ENCODE measurements around the gene TRABD2B.
A peak's percentile ranks its signal among the peaks of the same experiment; 100 is the strongest.

The TRABD2B gene

DNA sequence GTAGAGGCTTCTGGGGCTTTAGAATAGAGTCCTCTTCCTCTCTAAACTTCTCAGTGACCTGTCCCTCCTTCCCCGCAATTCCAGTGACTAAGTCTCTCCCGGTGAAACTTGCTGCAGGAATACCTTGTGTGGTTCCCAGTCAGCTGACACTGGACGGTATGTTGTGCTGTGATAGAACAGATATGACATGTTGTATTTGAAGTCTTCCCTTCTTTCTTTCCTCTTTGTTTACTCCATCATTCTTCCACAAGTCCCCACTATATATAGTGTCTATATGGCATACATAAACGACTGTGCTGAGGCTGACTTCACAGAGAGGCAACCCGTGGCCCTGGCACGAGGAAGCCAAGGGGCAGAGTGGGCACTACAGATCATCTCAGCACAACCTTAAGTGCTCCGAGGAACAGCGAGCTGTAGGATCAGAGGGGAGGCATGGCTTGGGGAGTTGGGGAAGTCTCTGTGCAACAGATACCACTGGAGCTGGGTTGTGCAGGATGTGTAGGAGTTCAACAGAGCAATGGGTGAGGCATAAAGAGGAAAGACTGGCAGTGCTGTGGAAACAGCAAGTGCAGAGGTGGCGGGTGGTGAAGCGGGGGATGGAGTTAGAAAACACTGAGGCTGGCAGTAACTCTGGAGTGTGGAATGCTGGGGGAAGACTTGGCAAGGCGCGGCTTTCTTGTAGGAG lies 237.8 kb downstream of the TRABD2B start:
- DNase-seq (ENCODE audit: low spot score): no peak
- TF ChIP-seq, protein P1, sequence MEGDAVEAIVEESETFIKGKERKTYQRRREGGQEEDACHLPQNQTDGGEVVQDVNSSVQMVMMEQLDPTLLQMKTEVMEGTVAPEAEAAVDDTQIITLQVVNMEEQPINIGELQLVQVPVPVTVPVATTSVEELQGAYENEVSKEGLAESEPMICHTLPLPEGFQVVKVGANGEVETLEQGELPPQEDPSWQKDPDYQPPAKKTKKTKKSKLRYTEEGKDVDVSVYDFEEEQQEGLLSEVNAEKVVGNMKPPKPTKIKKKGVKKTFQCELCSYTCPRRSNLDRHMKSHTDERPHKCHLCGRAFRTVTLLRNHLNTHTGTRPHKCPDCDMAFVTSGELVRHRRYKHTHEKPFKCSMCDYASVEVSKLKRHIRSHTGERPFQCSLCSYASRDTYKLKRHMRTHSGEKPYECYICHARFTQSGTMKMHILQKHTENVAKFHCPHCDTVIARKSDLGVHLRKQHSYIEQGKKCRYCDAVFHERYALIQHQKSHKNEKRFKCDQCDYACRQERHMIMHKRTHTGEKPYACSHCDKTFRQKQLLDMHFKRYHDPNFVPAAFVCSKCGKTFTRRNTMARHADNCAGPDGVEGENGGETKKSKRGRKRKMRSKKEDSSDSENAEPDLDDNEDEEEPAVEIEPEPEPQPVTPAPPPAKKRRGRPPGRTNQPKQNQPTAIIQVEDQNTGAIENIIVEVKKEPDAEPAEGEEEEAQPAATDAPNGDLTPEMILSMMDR (IDR thresholded peaks at IDR 0.05; ENCODE audit: extremely low read depth, missing control alignments): no peak

DNA sequence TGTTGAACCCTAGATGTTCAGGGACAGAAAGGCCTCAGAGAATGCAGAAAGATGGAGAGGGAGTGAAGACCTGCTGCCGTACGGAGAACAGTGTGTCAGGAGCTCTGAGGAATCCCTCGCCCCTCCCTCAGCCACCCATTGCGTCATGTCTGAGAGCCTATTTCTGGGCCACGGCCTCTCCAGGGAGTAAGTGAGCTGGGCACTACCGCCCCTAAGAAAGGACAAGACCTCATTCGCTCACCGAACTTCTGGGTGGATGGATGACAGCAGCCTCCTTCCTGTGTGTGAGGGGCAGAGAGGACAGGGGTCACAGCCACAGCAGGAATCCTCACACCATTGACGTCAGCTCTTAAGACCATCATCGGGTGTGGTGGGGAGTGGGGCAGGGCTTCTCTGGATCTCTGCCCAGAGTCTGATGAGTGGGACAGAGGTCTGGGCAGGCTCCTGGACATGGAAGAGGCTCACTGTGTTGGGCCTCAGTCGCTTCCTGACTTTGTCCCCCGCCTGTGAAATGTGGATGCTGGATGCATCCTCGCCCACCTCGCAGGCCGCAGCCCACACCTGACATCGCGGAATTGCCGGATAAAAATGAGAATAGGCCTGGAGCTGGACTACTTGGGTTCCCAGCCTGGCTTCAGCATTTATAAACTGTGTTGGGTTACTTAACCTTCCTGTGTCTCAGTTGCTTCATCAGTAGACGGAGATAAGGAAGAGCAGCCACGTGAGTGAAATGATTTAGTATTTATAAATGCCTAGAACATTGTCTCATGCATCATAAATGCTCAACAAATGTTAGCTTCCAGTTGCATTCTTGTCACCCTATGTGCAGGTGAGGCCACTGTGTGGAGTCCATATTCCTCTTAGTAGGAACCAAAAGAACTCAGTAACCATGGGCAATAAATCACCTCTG lies 238.6 kb downstream of the TRABD2B start:
- TF ChIP-seq, protein P1 (IDR thresholded peaks at IDR 0.05; ENCODE audit: extremely low read depth, missing control alignments): no peak
- DNase-seq (ENCODE audit: low spot score): no peak

DNA sequence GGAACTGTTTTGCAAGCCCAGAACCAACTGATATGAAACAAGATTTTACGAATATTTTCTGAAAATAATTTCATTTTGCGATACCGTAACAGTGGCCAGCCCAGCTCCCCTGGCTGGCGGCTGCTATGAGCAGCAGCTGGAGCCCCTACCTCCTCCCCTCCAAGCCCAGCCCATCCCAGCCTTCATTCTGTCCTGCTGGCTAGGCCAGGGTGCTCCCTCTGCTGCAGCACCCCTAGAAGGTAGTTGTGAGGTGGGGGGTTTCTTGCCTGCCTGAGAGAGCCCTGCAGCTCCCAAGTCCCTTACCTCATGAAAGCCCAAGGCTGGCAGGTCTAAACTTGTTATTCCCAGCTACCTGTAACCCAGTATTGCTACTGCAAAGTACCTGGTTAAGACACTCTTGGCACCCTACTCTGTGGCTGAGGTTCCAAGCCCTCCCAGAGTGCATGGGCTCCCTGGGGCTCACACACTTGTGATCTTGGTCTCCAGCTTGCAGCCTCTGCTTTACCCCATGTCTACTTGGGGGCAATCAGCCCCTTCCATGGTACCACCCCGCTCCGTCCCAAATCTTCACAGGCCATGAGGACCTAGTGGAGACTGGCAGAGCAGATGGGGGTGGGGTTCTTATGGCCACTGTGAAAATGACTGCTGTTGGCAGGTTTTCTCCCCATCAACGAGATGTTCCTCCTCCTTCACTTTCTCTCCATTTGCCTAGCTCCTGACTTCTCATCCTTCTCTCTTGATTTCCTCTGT lies 239.8 kb downstream of the TRABD2B start:
- DNase-seq (ENCODE audit: low spot score): no peak
- TF ChIP-seq, protein P1 (IDR thresholded peaks at IDR 0.05; ENCODE audit: extremely low read depth, missing control alignments): no peak

DNA sequence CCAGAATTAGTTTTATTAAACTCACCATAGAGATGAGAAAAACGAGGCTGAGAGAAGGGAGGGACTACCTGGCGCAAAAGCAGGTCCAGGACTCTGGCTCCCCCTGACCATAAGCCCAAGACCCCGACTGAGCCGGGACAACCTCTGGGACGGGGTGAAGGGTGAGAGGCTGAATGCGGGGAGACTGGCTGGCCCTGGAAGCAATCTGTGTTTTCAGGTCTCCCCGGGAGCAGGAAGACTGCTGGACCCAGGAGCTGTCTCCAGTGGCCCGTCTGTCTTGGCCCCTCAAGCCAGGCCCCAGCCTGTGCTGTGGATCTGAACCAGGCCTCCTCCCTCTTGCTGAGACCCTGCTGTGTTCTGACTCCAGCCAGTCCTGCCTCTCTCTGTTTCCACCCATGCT lies 240.8 kb downstream of the TRABD2B start:
- DNase-seq (ENCODE audit: low spot score): no peak
- TF ChIP-seq, protein P1 (IDR thresholded peaks at IDR 0.05; ENCODE audit: extremely low read depth, missing control alignments): no peak

DNA sequence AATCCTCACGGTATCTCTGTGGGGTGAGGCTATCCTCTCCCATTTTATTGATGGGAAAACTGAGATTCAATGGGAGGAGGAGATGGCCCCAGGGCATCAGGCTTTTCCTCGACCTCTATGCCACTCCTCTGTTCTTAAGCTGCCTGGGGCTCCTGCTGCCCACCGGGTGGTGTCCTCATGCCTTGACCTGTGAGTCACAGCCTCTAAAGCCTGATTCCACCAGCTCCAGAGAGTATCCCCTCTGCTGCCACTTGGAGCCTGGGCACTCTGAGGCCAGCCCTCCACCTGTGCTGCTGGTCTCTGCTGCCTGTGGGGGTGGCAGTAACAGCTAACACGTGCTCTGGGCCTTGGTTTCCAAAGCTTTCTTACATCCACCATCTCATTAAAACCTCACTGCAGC lies 241.2 kb downstream of the TRABD2B start:
- TF ChIP-seq, protein P1 (IDR thresholded peaks at IDR 0.05; ENCODE audit: extremely low read depth, missing control alignments): no peak
- no peak for DNase-seq (ENCODE audit: low spot score)

DNA sequence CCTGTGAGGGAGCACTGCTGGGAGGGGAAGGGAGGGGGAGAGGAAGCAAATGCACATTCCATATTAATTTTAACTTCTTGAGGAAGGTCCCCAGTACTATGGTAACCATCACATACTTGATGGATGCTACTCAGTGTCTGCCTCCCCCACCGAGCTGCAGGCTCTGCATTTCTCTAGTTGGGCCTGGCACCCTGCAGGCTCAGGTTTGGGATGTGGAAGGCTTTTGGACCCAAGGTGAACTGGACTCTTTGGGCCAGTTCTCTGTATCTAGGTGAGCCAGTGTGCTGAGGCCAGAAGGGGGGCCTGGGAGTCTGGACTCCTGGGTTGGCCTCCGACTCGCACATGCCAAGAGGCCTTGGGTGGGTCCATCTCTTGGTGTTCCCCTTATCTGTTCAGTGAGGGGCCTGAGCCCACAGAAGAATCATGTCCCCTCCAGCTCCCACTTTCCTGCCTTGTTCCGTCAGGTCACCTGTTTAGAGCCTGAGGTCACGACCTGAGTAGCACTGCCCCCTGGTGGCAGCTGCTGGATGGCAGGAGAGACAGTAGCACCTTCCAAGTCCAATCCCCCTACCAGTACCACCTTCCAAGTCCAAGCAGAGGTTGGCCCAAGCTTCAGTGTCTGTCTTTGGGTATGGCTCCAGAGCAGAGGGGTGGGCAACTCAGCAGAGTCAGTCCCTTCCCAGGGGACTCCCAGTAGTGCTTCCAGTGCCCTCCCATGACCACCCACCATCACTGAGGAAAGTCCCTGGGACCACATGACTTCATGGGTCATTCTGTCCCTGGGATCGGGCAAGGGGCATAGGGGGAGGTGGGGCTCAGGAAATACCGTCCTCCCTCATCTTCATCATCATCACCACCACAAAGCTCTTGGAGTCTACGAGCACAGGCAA lies 241.8 kb downstream of the TRABD2B start:
- peak; percentile 64 for DNase-seq (ENCODE audit: low spot score)
- TF ChIP-seq, protein P1 (IDR thresholded peaks at IDR 0.05; ENCODE audit: extremely low read depth, missing control alignments): peak; percentile 74

All from GM20000 (cell line).